ENCODE measurements around the gene FAM120AOS.
A peak's percentile ranks its signal among the peaks of the same experiment; 100 is the strongest.
"Not testable (repeated sequence)": the region's sequence is repeated elsewhere in the genome, so short reads cannot be mapped to it uniquely, and the experiment has no call there.

The FAM120AOS gene

DNA sequence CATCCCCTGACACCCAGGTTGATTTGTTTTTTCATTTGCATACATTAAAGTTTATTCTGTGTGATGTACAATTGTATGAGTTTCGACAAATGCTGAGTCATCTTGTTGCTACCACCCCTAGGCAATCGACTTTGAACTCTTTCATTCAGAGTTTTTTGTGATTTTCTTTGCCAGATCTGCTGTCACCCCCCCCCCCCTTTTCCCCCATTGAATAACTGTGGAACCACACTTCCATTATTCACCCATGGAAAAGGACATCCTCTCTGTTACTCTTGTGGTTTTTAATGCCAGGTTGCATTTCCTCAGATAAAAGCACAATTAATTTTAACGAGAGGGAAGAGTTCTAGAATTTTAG is 13.7 kb upstream of the FAM120AOS start:
- peak; percentile 23 for DNase-seq (ENCODE audit: low spot score)

DNA sequence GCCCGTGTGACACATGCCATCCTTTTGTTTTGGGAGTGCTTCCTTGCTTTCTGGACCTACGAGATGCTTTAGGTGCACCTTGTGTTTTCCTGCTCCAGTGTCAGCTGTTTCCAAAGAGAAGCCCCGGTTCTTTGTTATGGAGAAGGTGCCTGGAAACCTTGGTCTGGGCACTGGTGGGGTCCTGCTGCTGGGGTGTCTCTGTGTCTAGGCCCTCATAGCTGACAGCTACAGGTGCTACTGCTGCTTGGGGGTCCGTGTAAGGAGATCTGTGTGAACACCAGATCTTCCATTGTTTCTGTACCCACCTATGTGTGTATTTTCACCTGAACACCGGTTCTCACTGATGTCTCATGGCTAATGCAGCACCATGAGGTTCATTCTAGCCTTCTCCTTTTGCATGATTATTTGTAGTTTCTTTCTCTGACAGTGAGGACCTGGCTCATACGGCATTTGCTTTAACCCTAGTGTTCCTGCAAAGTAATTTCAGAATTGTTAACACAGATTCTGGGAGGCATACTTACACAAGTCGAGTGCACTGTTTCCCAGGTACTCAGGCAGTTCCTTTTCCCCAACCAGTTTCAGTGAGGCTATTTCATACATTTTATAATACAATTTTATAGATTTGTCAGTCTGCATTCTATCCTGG is 13.2 kb upstream of the FAM120AOS start:
- no peak for DNase-seq (ENCODE audit: low spot score)

DNA sequence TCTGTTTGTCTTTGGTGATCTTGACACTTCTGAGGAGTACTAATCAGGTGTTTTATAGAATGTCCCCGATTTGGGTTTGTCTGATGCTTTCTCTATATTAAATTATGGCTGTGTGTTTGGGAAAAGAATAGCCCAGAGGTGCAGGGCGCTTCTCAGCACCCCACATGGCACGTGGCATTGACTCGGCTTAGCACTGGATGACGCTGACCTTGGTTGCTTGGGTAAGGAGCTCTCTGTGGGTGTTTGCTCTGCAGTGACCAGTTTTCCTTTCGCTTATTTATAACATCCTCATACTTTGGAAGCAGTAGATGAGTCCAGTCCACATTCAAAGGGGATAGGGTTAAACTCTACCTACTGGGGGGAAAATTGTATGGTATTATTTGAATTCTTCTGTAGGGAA is 12.5 kb upstream of the FAM120AOS start:
- no peak for DNase-seq (ENCODE audit: low spot score)

DNA sequence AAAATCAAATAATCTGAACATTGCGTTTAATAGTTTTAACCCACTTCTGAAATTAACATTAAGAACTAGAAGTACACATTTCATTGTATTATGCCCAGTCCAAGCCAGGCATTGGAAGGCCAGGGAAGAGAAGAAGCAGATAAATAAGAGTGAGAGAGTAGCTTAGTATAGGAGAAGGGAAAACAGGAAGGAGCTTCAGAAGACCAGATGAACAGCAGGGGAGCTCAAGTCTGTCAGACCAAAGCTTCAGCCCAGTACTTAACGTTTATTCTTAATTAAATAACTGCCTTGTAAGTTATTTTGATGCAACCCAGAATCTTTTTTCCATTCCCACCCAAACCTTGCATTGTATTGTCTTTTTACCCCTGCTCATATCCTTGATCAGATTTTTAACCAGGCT is 11.5 kb upstream of the FAM120AOS start:
- DNase-seq (ENCODE audit: low spot score): no peak

DNA sequence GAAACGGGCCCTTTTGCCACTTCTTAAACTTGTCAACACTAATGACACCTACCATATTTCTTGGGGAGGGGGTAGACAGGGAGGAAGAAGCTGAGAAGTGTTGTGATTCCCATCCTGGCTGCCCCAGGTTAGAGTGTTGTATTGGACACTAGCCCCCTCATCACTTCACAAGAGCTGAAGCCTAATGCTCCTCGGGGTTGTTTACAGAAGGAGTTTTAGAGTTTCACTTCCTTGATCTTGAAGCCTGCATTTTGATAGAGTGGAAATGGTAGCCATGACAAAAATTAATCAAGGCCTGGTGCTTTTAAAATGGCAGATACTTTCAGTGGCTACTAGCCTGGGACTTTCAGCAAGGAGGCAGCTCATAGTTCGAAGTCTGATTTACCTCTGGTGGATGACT is 11.0 kb upstream of the FAM120AOS start:
- peak; percentile 4 for DNase-seq (ENCODE audit: low spot score)

DNA sequence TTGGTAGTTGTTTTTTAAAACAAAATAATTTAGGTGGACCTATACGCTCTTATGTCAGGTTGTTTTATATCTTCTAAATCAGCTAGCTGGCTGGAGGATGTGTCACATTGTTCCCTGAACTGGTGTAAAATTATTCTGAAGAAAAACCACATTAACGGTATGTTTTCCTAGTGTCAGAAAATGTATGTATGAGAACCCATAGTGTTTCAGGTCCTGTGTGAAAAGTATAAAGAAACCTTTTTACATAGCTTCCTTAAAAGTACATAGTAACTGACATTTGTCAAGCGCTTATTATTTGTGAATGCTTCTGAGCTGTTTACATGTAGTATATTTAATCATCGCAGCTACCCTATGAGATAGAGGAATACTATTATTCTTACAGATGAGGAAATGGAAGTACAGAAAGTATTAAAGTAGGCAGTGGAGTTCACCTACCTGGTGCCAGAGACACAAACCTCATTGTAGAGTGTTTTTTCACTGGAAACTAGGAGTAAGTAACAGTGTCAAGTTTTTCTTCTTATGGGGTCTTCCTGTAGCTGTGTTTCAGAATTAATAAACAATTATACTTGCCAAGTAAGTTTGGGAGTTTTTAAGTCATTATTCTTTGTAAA is 10.4 kb upstream of the FAM120AOS start:
- no peak for DNase-seq (ENCODE audit: low spot score)

DNA sequence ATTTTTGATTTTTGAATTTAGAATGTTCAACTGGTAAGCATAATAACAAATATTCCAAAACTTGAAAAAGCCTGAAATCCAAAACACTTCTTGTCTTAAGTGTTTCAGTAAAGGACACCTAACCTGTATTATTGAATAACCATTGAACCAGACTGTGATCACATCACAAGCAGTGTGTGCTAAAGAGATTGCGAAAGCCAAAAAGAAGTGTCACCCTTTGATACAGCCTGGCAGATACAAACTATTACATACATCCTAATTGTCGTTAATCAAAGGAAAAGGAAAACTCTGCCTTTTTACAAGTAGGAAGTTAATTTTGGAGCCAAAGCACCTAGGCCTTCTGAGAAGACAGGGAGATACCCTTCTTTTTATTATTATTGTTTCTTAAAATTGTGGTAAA is 8.4 kb upstream of the FAM120AOS start:
- no peak for DNase-seq (ENCODE audit: low spot score)

DNA sequence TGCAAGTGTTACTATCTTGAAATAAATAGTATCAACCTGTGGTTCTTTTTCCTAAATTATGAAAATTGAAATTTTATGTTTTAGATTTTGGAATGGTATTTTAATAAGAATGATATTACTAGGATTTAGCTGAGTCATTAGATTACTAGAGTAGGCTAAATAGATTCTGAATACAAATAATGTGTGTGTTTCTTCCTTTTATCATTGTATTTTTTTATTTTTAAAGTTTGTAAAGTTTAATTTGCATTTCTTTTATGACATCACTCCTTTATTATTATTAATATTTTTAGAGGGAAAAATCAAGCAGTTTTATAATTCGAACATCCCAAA is 8.0 kb upstream of the FAM120AOS start:
- no peak for DNase-seq (ENCODE audit: low spot score)

DNA sequence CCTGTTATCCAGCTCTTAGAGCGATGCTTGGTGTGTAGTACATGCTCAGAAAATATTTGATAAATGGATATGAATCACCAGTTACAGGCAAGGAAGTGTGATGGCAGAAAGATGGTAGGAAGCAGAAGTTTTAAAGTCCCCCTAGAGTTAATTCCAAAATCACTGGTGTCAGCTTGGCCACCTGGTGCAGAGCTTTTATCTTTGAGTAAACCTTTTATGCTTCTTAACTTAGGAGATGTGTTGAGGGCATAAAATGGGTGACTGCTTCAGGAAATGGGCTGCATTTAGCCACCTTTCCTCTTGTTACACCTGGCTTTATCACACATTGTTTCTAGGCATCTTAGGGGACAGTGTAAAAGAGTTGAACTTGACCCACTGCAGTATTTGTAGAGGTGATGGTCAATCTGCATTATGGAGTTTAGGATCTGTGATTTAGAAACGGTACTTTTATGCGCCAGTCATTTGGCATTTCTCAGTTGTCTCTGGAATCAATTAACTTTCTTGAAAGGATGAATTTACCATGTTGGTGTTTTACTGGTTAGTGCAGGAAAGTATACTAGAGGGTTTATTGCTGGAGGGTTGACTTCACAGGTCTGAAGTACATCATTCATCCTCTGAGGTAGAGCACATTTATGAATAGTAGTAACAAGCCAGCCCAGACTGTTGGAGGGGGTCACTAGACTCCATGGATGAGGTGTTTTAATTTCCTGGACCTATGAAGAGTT is 7.5 kb upstream of the FAM120AOS start:
- no peak for DNase-seq (ENCODE audit: low spot score)

DNA sequence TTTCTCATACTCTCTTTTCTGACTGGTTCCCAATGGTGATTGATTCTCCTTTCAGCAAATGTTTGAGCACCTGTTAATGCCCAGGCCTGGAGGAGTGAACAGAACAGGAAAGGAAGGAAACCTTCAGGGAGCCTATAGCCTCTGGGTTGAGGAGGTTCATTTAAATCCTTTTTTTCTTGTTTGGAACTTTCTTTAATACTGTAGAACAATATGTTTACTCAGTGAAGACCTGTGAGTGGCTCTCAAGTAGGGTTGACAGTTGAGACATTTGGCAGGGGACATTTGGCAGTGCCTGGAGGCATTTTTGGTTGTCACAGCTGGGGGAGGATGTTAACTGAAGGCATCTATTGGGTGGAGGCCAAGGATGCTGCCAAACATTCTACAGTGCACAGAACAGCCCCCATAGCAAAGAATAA is 6.1 kb upstream of the FAM120AOS start:
- no peak for DNase-seq (ENCODE audit: low spot score)

DNA sequence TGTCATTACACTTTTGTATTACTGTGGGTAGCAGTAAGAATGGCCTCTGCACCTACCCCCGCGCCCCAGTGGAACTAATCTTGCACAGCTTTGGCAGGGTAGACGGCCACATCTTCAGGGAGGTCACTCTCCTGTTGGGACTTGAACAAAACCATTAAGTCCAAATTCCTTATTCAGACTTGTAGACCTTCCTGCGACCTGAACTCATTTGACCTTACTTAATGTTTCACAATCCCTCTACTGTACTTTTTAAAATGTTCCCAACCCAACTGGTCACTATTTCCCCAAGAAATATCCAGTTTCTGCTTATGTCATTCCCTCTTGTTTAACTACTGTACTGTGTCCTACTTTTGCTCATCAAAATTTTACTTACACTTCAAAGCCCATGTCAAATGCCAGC is 5.3 kb upstream of the FAM120AOS start:
- no peak for DNase-seq (ENCODE audit: low spot score)

DNA sequence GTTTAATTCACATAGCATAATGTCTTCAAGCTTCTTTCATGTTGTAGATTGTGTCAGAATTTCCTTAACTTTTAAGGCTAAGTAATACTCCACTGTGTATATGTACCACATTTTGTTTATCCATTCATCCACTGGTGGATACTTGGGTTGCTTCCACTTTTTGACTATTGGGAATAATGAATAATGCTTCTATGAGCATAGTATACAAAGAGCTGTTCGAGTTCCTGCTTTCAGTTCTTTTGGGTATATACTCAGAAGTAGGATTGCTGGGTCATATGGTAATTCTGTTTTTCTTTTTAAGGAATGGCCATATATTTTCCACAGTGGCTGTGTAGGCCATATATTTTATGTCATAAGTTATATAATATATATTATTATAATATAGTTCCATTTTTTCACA is 3.6 kb upstream of the FAM120AOS start:
- DNase-seq (ENCODE audit: low spot score): no peak

DNA sequence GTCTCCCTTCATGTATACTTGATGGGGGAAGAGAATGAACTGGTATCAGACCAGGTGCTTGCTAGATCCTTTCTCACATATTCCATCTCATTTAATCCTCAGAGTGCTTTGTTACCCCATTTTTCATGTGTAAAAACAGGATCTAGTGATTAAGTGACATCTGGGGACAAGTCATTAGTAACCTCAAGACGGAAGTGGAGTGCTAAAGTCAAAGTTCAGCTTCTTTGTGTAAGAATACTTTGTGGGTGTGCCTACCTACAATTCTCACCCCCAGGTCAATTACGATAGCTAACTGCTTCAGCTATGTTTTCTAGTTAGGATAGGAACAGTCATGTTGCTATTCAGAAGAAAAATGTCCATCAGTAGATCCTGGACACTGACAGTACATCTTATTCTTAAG is 3.1 kb upstream of the FAM120AOS start:
- peak; percentile 42 for DNase-seq (ENCODE audit: low spot score)

DNA sequence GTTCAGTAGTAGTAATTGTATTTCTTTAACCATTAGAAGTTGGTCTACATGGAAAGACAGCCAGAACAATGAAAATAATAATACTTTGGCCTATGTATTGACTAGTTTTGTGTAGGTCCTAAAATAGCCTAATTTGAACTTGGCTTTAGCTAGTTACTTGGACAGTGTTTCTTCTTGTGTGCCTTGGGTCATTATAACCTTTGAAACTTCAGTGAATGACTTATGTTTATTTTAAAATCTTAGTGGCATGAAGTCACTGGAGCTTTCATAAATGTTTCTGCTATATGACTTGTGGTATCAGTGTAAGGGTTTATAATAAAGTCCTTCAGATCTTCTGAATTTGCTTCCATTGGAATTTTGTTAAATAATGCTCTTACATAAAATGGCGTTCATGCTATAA is 2.6 kb upstream of the FAM120AOS start:
- DNase-seq (ENCODE audit: low spot score): no peak

DNA sequence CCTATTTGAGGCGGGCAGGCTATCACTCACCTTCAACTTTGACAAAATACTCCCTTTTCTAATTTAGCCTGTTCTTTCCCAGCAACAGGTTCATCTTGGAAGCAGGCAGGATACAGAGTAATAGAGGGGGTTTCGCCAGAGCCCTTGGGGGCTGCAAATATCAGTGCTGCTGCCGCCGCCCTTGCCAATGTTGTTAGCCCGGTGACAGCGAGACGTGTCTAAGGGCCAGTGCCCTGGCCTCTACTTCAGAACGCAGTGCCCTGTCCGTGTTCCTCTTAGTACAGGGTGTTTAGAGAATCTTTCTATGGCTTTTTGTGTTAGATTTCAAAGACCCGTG is 703 bp downstream of the FAM120AOS start:
- peak; percentile 18 for DNase-seq (ENCODE audit: low spot score)

DNA sequence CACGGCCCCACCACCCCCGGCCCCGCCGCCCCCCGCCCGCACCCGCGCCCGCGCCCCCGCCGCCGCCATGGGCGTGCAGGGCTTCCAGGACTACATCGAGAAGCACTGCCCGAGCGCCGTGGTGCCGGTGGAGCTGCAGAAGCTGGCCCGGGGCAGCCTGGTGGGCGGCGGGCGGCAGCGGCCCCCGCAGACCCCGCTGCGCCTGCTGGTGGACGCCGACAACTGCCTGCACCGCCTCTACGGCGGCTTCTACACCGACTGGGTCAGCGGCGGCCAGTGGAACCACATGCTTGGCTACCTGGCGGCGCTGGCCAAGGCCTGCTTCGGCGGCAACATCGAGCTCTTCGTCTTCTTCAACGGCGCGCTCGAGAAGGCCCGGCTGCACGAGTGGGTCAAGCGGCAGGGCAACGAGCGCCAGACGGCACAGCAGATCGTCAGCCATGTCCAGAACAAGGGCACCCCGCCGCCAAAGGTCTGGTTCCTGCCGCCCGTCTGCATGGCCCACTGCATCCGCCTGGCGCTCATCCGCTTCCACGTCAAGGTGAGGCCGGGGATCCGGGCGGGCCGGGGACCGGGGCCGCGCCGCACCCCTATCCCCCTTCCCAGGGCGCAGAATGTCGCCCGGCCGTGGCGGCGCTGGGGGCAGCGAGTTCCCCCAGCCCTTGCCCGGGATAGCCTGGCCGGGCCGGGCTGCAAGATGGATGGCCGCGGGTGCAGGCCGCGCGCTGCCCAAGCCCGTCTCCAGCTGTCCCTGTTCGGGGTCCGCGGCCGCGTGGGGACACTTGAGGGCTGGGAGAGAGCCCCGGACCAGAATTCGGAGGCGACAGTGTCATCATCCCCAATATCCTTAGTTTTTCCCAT is 1.3 kb downstream of the FAM120AOS start:
- DNase-seq (ENCODE audit: low spot score): peak; percentile 9

DNA sequence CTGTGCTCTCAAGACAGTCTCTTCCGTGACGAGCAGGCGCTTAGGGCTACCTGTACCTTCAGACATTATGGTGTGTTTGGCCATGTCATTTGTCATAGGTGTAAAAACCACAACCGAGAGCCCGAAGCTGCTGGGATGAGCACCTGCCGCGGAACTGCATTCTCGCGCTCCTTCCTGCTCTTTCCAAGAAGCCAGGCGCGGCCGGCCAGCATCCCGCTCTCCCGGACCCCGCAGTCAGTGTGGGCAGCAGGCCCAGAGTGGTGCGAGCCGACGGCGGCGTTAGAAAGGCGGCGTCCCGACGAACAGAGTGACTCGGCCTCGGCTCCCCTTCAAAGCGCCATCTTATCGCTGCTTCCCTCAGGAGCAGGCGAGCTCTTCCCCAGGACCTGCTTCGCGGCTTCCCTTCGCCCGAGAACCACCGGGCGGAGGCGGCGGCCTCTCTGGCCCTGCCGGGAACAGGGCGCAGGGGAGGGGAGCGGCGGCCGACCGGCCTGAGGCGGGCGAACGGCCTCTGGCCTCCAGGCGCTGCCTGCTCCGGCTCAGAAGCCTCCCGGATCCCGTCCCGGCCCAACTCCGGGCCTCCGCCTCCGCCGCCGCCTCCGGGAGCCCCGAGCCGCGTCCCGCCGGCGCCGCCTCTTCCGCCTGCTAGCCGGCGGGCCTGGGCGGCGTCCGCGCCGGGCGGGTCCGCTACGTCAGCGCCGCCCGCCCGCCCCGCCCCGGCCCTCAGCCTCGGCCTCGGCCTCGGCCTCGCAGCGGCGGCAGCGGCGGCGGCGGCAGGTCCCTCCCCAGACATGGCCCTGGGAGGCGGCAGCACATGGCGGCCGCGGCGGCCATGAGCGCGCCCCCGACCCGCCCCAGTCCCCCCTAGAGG is 2.2 kb downstream of the FAM120AOS start, which contains the start of gene FAM120A:
FAM120A (plus strand) TSS at position 741 of the 871 bp plus-strand sequence. CDS start 231 bp downstream, outside the sequence.
- peak; percentile 84 for DNase-seq (ENCODE audit: low spot score)

DNA sequence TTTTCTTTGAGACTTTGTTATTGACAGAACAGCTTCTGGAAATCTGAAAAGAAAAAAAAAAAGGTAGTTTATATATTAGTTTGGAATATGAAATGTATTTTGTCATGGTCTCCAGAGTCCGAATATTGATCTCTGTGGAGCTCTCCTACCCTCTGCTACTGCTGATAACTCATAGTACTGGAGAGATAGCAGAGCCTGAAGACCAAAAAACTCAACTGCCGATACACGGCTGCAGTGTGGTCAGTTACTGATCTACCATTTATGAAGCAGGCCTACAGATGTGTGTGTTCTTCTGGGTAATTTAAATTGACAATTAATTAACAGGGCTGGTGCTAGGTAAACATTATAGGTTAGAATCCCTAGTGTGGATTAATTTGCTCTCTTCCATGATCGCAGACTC is 5.7 kb downstream of the FAM120AOS start:
- no peak for DNase-seq (ENCODE audit: low spot score)

DNA sequence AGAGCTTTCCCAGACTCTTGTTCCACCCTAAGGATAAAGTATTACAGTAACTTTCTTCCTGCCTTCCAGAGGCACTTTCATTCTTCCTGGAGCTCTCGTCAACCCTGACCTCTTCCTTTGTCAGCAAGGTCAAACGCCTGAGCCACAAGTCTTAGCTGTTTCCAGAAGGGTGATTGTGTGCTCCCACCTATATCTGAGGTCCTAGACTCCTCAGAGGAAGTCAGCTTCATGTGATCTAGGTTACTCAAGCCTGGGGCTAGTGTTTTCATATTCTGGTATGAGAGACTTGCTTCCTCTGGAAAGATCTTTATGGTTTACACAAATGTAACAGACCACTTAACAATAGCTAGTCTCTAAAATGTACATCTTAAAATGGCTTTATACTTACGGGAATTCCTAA is 7.3 kb downstream of the FAM120AOS start:
- no peak for DNase-seq (ENCODE audit: low spot score)

DNA sequence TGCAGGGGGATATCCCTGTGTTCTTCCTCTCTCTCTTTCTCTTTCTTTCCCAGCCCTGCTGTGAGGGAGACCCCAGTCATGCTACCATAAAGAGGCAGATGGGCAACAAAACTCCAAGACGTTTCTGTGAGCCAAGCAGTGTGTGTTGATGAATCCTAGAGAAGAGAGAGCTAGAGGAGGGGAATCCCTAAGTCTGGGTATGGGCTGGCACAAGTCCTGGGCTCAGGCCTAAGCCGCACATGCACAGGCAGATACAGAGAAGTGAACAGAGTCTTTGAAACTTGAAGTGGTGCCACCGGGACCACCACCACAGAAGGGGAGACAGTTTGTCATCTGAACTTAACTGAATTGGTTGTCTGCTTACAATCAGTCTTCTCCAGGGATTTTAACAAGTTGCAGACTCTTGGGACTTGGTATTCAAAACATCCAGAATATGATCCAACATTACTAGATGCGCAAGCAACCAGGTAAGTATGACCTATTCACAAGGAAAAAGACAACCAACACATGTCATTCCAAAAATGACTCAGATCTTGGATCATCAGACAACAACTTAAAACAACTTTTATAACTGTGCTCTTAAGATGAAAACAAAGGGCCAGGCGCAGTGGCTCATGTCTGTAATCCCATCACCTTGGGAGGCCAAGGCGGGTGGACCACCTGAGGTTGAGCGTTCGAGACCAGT is 12.3 kb downstream of the FAM120AOS start:
- DNase-seq (ENCODE audit: low spot score): no peak

DNA sequence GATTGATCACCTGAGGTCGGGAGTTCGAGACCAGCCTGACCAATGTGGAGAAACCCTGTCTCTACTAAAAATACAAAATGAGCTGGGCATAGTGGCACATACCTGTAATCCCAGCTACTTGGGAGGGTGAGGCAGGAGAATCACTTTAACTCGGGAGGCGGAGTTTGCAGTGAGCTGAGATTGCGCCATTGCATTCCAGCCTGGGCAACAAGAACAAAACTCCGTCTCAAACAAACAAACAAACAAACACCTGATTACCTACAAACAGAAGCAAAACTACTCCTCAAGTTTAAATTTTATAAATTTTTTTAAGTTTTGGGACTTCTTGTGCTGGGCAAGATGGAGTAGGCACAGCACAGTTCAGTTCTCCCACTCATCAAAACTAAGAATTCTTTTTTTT is 14.1 kb downstream of the FAM120AOS start:
- not testable (repeated sequence) for DNase-seq (ENCODE audit: low spot score)
